ENCODE results near the gene TJAP1.

TJAP1 gene

GRCh38 chr6:43444036-43444435, 33.3 kb upstream of the TJAP1 start:
- DNase-seq: no peak
- H3K36me3 Mint-ChIP-seq: peaks cover 29% of the 10 kb centered on the region
- no peaks in the 10 kb centered on the region for H3K27me3 Mint-ChIP-seq
- no peak overlapping the region for H3K4me3 Mint-ChIP-seq
- no peak overlapping the region for H3K27ac Mint-ChIP-seq
- H3K9me3 Mint-ChIP-seq: no peaks in the 10 kb centered on the region
- CTCF ChIA-PET: interaction anchor here (1.1 to 1.2 kb wide), 2 partner anchors 9 to 11 kb away, joined by 3 read pairs; no protein-coding TSS in a partner anchor
- no peaks in the 10 kb centered on the region for H3K4me1 Mint-ChIP-seq

DNA sequence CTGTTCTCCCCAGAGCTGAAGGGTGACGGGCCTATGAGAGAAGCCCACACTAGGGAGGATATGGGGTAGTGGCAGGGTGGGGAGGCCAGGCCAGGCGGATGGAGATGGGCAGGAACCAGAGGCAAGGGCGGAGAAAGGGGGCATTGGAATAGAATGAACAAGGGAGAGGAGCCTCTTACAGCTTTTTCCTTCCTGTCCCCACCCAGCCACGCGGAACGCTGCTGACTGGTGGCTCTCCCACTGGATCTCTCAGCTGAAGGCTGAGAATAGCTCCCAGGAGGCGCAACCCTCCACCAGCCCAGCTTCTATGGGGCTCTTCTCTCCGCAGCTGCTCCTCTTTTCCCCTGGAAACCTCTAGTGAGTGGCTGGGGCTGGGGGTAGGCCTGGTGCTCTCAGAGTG, 32.8 kb upstream of the TJAP1 start:
- H3K27me3 Mint-ChIP-seq: no peaks in the 10 kb centered on the region
- H3K4me3 Mint-ChIP-seq: no peak overlapping the region
- H3K36me3 Mint-ChIP-seq: peaks cover 29% of the 10 kb centered on the region
- no peaks in the 10 kb centered on the region for H3K9me3 Mint-ChIP-seq
- no peak for DNase-seq
- CTCF ChIA-PET: interaction anchor here (1.1 to 1.2 kb wide), 2 partner anchors 9 to 11 kb away, joined by 3 read pairs; no protein-coding TSS in a partner anchor
- no peak overlapping the region for H3K27ac Mint-ChIP-seq
- no peaks in the 10 kb centered on the region for H3K4me1 Mint-ChIP-seq

GRCh38 chr6:43445576-43445975, 31.8 kb upstream of the TJAP1 start:
- H3K9me3 Mint-ChIP-seq: no peaks in the 10 kb centered on the region
- CTCF ChIA-PET: interaction anchor here (1.2 to 1.4 kb wide), 2 partner anchors 18 to 60 kb away, joined by 3 to 4 read pairs; partner anchors contain the start of gene ABCC10
- H3K36me3 Mint-ChIP-seq: peaks cover 34% of the 10 kb centered on the region
- no peaks in the 10 kb centered on the region for H3K27me3 Mint-ChIP-seq
- no peak overlapping the region for H3K4me3 Mint-ChIP-seq
- H3K4me1 Mint-ChIP-seq: no peaks in the 10 kb centered on the region
- DNase-seq: no peak
- no peak overlapping the region for H3K27ac Mint-ChIP-seq

DNA sequence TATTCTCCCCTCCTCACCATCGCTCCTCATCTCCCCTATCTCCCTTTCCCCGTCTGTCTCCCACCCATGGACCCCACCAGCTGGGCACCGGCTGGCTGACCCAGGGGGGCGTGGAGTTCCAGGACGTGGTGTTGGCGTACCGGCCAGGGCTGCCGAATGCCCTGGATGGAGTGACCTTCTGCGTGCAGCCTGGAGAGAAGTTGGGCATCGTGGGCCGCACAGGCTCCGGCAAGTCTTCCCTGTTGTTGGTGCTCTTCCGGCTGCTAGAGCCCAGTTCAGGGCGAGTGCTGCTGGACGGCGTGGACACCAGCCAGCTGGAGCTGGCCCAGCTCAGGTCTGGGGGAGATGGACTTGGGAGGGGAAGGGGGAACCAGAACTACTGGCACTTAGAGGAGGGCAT, 29.8 kb upstream of the TJAP1 start:
- H3K9me3 Mint-ChIP-seq: no peaks in the 10 kb centered on the region
- no peak overlapping the region for H3K27ac Mint-ChIP-seq
- H3K4me3 Mint-ChIP-seq: no peak overlapping the region
- CTCF ChIA-PET: no interaction called here
- H3K4me1 Mint-ChIP-seq: no peaks in the 10 kb centered on the region
- no peaks in the 10 kb centered on the region for H3K27me3 Mint-ChIP-seq
- peaks cover 35% of the 10 kb centered on the region for H3K36me3 Mint-ChIP-seq
- DNase-seq: no peak

GRCh38 chr6:43448916-43449315, 28.5 kb upstream of the TJAP1 start:
- no peaks in the 10 kb centered on the region for H3K9me3 Mint-ChIP-seq
- CTCF ChIA-PET: no interaction called here
- H3K4me1 Mint-ChIP-seq: no peaks in the 10 kb centered on the region
- peaks cover 35% of the 10 kb centered on the region for H3K36me3 Mint-ChIP-seq
- no peak for DNase-seq
- peak overlapping the region; percentile 33 for H3K27ac Mint-ChIP-seq
- H3K27me3 Mint-ChIP-seq: peaks cover 2% of the 10 kb centered on the region
- H3K4me3 Mint-ChIP-seq: no peak overlapping the region

DNA sequence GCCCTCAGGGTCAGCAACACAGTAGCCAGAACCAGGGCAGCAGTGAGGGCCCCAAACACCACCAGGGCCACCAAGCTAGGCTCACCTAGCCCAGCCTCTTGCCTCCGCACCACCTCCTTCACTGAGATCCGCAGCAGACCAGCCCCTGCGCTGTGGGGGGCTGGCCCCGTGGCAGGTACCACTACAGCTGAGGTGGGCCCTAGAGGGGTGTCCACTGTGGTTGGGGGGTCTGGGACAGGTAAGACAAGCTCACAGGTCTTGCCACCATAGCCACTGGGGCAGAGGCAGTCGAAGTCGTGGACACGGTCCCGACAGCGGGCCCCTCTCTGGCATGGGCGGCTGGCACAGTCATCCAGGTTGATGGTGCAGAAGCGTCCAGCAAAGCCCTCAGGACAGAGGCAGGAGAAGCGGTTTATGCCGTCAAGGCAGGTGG, 26.7 kb upstream of the TJAP1 start:
- Mint-ChIP-seq H3K27ac (no peak overlapping the region), H3K27me3 (peaks cover 17% of the 10 kb centered on the region), H3K4me1 (peaks cover 7% of the 10 kb centered on the region), H3K4me3 (no peak overlapping the region), H3K36me3 (peaks cover 32% of the 10 kb centered on the region), H3K9me3 (no peaks in the 10 kb centered on the region)
- no peak for DNase-seq
- CTCF ChIA-PET: no interaction called here

DNA sequence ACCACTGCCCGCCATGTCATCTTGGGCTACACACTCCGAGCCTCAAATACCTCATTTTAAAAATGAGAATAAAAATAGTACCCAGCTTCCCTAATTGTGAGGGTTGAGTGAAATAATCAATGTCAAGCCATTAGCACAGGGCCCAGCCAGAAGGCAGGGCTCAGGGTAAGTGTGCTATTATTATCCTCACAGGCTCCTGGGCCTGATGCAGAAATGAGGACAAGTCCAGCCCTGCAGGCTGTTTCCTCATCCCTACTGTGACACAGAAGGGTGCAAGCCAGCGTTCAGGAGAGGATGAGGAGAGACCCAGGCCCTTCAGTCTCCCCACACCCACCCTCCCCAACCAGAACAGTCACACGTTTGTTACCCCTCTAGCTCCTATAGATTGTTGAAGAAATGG, 26.0 kb upstream of the TJAP1 start:
- peaks cover 23% of the 10 kb centered on the region for H3K27me3 Mint-ChIP-seq
- H3K27ac Mint-ChIP-seq: no peak overlapping the region
- DNase-seq: no peak
- no peaks in the 10 kb centered on the region for H3K9me3 Mint-ChIP-seq
- H3K36me3 Mint-ChIP-seq: peaks cover 29% of the 10 kb centered on the region
- peaks cover 12% of the 10 kb centered on the region for H3K4me1 Mint-ChIP-seq
- CTCF ChIA-PET: no interaction called here
- no peak overlapping the region for H3K4me3 Mint-ChIP-seq

DNA sequence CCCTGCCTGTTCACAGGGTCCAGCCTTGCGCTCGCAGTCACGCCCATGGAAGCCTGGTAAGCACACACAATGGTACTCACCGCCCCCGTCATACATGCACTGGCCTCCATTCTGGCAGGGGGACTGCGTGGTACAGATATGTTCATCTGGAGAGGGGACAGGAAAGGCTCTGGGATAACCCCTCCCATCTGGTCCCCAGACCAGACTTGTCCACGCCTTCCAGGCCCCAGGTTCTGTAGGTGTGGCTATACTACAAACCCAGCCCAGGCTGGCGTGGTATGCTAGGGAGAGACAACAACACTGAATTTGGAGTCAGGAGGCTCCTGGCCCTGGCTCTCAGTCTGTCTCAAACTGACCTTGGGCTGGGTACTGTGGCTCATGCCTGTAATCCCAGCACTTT, 25.4 kb upstream of the TJAP1 start:
- CTCF ChIA-PET: interaction anchor here (5.5 kb wide), 1 partner anchor 54 kb away, joined by 46 read pairs; no protein-coding TSS in a partner anchor
- DNase-seq: no peak
- peaks cover 29% of the 10 kb centered on the region for H3K27me3 Mint-ChIP-seq
- no peak overlapping the region for H3K27ac Mint-ChIP-seq
- H3K9me3 Mint-ChIP-seq: no peaks in the 10 kb centered on the region
- H3K36me3 Mint-ChIP-seq: peaks cover 29% of the 10 kb centered on the region
- no peak overlapping the region for H3K4me3 Mint-ChIP-seq
- peaks cover 14% of the 10 kb centered on the region for H3K4me1 Mint-ChIP-seq

DNA sequence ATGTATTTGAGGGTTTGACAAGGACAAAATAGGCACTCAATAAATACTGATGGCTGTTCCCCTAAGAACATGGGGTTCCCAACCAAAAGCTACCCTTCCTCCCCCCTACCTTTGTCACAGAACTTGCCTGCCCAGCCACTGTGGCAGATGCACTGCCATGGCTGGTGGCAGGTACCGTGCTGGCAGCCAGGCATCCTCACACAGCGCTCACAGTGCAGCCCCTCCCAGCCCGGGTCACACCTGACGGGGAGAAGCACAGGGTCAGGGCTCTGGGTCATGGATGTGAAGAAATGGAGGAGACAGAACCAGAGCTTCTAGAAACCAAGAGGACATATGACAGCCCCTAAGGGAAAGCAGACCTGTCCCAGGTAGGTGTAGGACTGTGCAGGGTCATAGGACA, 24.5 kb upstream of the TJAP1 start:
- CTCF ChIA-PET: interaction anchor here (0.6 to 5.5 kb wide), 2 partner anchors 53 to 165 kb away, joined by 3 to 46 read pairs; no protein-coding TSS in a partner anchor

DNA sequence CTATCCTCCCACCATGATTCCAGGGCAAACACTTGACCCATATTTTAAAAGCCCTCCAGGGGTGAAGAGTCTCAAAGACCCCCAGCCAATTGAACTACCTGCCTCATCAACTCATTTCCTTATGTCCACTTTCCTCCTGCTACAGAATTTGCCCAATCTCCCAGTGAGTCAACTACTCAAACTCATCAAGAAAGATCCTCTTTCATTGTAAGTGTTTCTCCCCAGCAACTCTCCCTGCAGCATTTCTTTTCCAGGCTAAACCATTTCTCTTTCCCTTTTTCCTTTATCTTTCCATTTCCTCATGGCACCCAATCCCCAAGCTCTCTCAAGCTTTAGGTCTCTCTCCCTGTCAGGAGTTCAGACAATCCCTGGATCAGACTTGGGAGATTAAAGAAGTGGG, 23.5 kb upstream of the TJAP1 start:
- DNase-seq: no peak
- CTCF ChIA-PET: interaction anchor here (0.9 to 5.5 kb wide), 4 partner anchors 14 to 129 kb away, joined by 3 to 46 read pairs (median 6); no protein-coding TSS in a partner anchor
- Mint-ChIP-seq H3K36me3 (peaks cover 15% of the 10 kb centered on the region), H3K27me3 (peaks cover 38% of the 10 kb centered on the region), H3K4me3 (peak overlapping the region; percentile 77), H3K4me1 (peaks cover 15% of the 10 kb centered on the region), H3K9me3 (no peaks in the 10 kb centered on the region), H3K27ac (no peak overlapping the region)

More for the DNA sequence above, 24.5 kb upstream of the TJAP1 start:
- Mint-ChIP-seq H3K36me3 (peaks cover 23% of the 10 kb centered on the region), H3K27ac (no peak overlapping the region), H3K4me3 (no peak overlapping the region), H3K27me3 (peaks cover 38% of the 10 kb centered on the region), H3K4me1 (peaks cover 15% of the 10 kb centered on the region), H3K9me3 (no peaks in the 10 kb centered on the region)
- no peak for DNase-seq

- no peak for DNase-seq
- CTCF ChIA-PET: interaction anchor here (0.9 to 5.5 kb wide), 4 partner anchors 14 to 129 kb away, joined by 3 to 46 read pairs (median 6); no protein-coding TSS in a partner anchor
- Mint-ChIP-seq H3K9me3 (no peaks in the 10 kb centered on the region), H3K4me3 (peak overlapping the region; percentile 77), H3K4me1 (peaks cover 15% of the 10 kb centered on the region), H3K27ac (no peak overlapping the region), H3K27me3 (peaks cover 38% of the 10 kb centered on the region), H3K36me3 (peaks cover 13% of the 10 kb centered on the region)
Observed at GRCh38 chr6:43454290-43454695, 23.1 kb upstream of the TJAP1 start.

DNA sequence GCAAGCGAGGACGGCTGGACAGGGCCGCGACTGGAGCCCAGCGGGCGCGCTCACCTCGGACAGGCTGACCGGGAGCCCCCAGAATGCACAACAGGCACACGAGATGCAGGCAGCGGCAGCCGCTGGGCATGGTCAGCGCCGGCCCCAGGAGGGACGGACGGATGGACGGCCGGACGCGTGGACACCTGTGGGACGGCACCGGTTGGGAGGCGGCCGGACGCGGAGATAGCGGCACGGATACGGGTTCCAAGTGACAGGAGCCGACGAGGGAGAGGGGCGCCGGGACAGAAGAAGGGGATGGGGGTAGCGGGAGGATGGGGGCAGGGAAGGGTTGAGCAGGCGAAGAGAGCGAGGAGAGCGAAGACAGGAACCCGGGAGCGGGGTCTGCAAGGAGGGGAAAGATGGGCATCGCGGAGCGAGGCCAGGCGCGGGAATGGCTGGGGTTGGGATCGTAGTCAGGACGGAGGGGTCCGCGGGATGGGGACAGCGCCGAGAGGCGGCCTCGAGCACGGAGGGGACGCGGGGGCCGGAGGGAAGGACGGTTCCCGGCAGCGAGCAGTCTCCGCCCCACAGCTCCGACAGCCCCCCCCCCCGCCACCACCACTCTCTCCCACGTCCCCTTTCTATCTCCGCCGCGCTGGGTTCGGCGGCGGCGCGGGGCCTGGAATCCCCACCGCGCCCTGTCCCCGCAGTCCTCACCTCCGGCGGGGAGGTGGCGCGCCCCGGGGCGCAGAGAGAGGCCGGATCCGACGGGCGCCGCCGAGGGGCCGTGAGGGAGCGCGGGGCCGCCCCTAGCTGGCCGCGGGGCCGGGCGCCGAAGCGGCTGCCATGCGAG, 22.5 kb upstream of the TJAP1 start:
- CTCF ChIA-PET: interaction anchor here (0.9 to 5.5 kb wide), 4 partner anchors 15 to 130 kb away, joined by 3 to 46 read pairs (median 6); no protein-coding TSS in a partner anchor

GRCh38 chr6:43455531-43456428, 21.6 kb upstream of the TJAP1 start, which contains the start of gene DLK2:
DLK2 (minus strand) TSS chr6:43455548; CDS start chr6:43454825, 723 bp downstream.
- Mint-ChIP-seq H3K4me3 (peak within 1 kb of the TSS; percentile 77), H3K27me3 (peaks cover 47% of the 10 kb centered on the region), H3K36me3 (peaks cover 8% of the 10 kb centered on the region), H3K9me3 (no peaks in the 10 kb centered on the region), H3K27ac (peak within 1 kb of the TSS; percentile 28), H3K4me1 (peaks cover 15% of the 10 kb centered on the region)
- CTCF ChIA-PET: interaction anchor here (5.5 kb wide), 1 partner anchor 50 kb away, joined by 46 read pairs; no protein-coding TSS in a partner anchor
- DNase-seq: peak; percentile 67

More for the DNA sequence above, 22.5 kb upstream of the TJAP1 start:
- Mint-ChIP-seq H3K9me3 (no peaks in the 10 kb centered on the region), H3K4me3 (peak overlapping the region; percentile 77), H3K4me1 (peaks cover 15% of the 10 kb centered on the region), H3K36me3 (peaks cover 11% of the 10 kb centered on the region), H3K27me3 (peaks cover 41% of the 10 kb centered on the region), H3K27ac (peak overlapping the region; percentile 28)
- DNase-seq: peak; percentile 76

- Mint-ChIP-seq H3K27me3 (peaks cover 55% of the 10 kb centered on the region), H3K4me1 (peaks cover 15% of the 10 kb centered on the region), H3K27ac (no peak overlapping the region), H3K4me3 (no peak overlapping the region), H3K36me3 (peaks cover 5% of the 10 kb centered on the region), H3K9me3 (no peaks in the 10 kb centered on the region)
- CTCF ChIA-PET: interaction anchor here (5.5 kb wide), 1 partner anchor 49 kb away, joined by 46 read pairs; no protein-coding TSS in a partner anchor
- DNase-seq: no peak
Observed at GRCh38 chr6:43457643-43458042, 19.7 kb upstream of the TJAP1 start.
